Smooth muscle cell (in vitro differentiated cells): Measurements from ENCODE around the gene BPIFB2. TPM values are rescaled to one million over a fixed set of nuclear protein-coding genes. Genes with fewer than 3 reads are reported as not detected.

ENCODE experiments used
- DNase-seq: peaks from one replicate; lab custom pipeline; 2025; ENCODE audit not compliant: unreplicated experiment; lab: John Stamatoyannopoulos, UW
- H2AFZ ChIP-seq: fragments of 200-600 bp; sonication (generic); 2 replicates; pipeline ENCODE4 v1.6.0; 2016; ENCODE audit warnings: antibody characterized with exemption, low read depth, mild to moderate bottlenecking
- H3F3A ChIP-seq: fragments of 200-600 bp; sonication (generic); 2 replicates; pipeline ENCODE4 v1.6.0; 2017; ENCODE audit warnings: antibody characterized with exemption, low read depth
- H3K27ac ChIP-seq: fragments of 200-600 bp; sonication (generic); 2 replicates; pipeline ENCODE4 v1.5.1; 2016; ENCODE audit warnings: low read depth, mild to moderate bottlenecking
- H3K27me3 ChIP-seq: fragments of 200-600 bp; sonication (generic); 2 replicates; pipeline ENCODE4 v1.6.1; 2016; ENCODE audit warnings: low read depth, mild to moderate bottlenecking
- H3K36me3 ChIP-seq: fragments of 200-600 bp; sonication (generic); 2 replicates; pipeline ENCODE4 v1.5.1; 2016; ENCODE audit warnings: low read depth
- H3K4me1 ChIP-seq: fragments of 200-600 bp; sonication (generic); 2 replicates; pipeline ENCODE4 v1.5.1; 2016; ENCODE audit warnings: low read depth
- H3K4me2 ChIP-seq: fragments of 200-600 bp; sonication (generic); 2 replicates; pipeline ENCODE4 v1.6.0; 2016; ENCODE audit warnings: mild to moderate bottlenecking
- H3K4me3 ChIP-seq: fragments of 200-600 bp; sonication (generic); 2 replicates; pipeline ENCODE4 v1.5.1; 2016; ENCODE audit warnings: mild to moderate bottlenecking
- H3K79me2 ChIP-seq: fragments of 200-600 bp; sonication (generic); 2 replicates; pipeline ENCODE4 v1.6.0; 2016; ENCODE audit warnings: low read depth, mild to moderate bottlenecking
- H3K9ac ChIP-seq: fragments of 200-600 bp; sonication (generic); 2 replicates; pipeline ENCODE4 v1.6.0; 2016; ENCODE audit warnings: low read depth
- H3K9me3 ChIP-seq: fragments of 200-600 bp; sonication (generic); replicated peaks from 2 replicates; pipeline ENCODE4 v1.5.1; 2016; ENCODE audit warnings: low read depth
- H4K20me1 ChIP-seq: fragments of 200-600 bp; sonication (generic); 2 replicates; pipeline ENCODE4 v1.6.0; 2016; ENCODE audit warnings: low read depth
- WGBS: methylation state at CpG from one replicate; pipeline ENCODE4 v1.1.7; 2016; ENCODE audit warnings: low lambda C conversion rate; 5-methylcytosine and 5-hydroxymethylcytosine counted together
- polyA plus RNA-seq: library from polyadenylated mRNA; unstranded; fragments of >200 nt; fragmentation: Nextera tagmentation; extraction: Ambion mirVana; gene quantifications from 2 replicates; pipeline ENCODE4 v1.2.1, GENCODE V29; 2016
- total RNA-seq: library from RNA; depleted of rRNA; stranded (reverse); fragments of >200 nt; gene quantifications from 2 replicates; pipeline ENCODE4 v1.2.3, GENCODE V29; 2014
- TF ChIP-seq, protein P1 (sequence below): fragments of 200-600 bp; sonication (generic); IDR thresholded peaks from 2 replicates; pipeline ENCODE4 v1.5.1; 2017; ENCODE audit warnings: borderline replicate concordance, mild to moderate bottlenecking, antibody characterized with exemption; ENCODE audit not compliant: insufficient read depth, poor library complexity, severe bottlenecking

The BPIFB2 gene
- total and polyA plus RNA-seq, 2 experiments from 2014 or later: not detected

DNA sequence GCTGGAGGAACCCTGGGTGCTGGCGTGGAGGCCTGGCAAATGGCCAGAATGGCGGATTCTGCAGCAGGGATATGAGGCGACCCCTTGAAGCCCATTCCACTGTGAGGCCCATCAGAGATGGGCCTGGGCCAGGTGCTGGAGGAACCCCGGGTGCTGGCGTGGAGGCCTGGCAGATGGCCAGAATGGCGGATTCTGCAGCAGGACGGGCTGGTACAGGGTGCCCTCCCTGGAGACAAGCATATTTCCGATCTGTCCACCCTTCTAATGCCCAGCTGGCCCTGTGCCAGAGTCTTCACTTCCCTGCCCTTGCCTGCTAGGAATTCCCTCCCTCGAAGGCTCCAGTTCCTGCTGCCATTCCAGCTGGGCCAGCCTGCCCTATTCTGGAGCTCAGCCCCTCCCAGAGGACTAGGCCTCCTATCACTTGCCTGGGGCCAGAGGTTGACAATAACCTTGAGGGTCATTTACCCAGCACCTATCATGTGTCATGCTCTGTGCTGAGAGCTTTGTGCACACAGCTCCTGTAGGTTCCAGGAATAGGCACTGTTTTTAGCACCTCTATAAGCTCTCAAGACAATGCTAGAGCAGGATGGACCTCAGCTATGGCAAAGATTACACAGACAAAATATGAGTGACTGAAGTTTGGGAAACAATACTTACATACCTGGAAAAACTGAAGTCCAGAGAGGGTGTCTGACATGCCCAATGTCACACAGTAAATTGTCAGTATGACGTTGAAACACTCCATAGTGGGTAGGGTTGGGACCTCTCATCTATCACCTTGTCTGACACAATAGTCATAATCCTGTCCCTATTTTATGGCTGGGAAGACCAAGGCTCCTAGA is 24.7 kb upstream of the BPIFB2 start:
- Histone ChIP-seq H3K4me2 (no peak overlapping the region), H3K4me1 (peaks cover 5% of the 10 kb centered on the region), H2AFZ (no peak overlapping the region), H4K20me1 (no peaks in the 10 kb centered on the region), H3K36me3 (no peaks in the 10 kb centered on the region), H3F3A (no peaks in the 10 kb centered on the region), H3K9me3 (no peaks in the 10 kb centered on the region), H3K79me2 (no peaks in the 10 kb centered on the region), H3K27me3 (no peaks in the 10 kb centered on the region), H3K27ac (no peak overlapping the region), H3K4me3 (no peak overlapping the region), H3K9ac (no peak overlapping the region)
- WGBS: 89% methylated on average over 10 of the region's 10 CpGs
- no peak for DNase-seq
- TF ChIP-seq, protein P1, sequence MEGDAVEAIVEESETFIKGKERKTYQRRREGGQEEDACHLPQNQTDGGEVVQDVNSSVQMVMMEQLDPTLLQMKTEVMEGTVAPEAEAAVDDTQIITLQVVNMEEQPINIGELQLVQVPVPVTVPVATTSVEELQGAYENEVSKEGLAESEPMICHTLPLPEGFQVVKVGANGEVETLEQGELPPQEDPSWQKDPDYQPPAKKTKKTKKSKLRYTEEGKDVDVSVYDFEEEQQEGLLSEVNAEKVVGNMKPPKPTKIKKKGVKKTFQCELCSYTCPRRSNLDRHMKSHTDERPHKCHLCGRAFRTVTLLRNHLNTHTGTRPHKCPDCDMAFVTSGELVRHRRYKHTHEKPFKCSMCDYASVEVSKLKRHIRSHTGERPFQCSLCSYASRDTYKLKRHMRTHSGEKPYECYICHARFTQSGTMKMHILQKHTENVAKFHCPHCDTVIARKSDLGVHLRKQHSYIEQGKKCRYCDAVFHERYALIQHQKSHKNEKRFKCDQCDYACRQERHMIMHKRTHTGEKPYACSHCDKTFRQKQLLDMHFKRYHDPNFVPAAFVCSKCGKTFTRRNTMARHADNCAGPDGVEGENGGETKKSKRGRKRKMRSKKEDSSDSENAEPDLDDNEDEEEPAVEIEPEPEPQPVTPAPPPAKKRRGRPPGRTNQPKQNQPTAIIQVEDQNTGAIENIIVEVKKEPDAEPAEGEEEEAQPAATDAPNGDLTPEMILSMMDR: no peak

DNA sequence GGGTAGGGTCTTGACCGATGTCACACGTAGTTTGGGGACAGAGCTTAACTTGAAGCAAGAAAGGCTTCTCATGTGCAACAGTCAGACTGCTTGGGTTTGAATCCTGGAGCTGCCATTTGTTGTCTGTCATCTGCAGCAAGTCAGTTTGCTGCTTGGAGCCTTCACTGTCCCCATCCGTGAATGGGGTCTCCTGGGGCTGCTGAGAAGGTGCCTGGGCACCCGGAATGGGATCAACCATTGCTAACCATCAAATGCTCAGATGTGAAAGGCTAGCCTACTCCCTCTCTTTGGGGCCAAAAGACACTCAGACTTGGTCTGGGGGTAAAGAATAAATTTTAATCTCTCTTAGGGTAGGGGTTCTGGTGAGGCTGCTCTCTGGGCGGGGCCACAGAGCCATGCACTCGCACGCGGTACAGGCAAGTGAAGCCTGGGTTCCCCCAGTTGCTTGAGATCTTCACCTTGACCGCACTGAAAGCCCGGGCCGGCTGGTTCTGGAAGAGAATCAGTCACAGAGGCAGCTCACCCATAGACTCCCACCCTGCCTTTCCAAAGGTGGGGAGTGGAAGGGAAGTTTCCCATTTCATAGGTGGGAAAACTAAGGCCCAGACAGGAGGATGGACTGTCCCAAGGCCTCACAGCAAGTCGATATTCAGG is 23.9 kb upstream of the BPIFB2 start:
- no peak for DNase-seq
- peaks cover 5% of the 10 kb centered on the region for H3K4me1 ChIP-seq
- no peaks in the 10 kb centered on the region for H3K79me2 ChIP-seq
- TF ChIP-seq, protein P1: no peak
- no peak overlapping the region for H3K4me2 ChIP-seq
- no peaks in the 10 kb centered on the region for H4K20me1 ChIP-seq
- no peaks in the 10 kb centered on the region for H3K36me3 ChIP-seq
- H2AFZ ChIP-seq: no peak overlapping the region
- no peaks in the 10 kb centered on the region for H3F3A ChIP-seq
- no peaks in the 10 kb centered on the region for H3K27me3 ChIP-seq
- no peaks in the 10 kb centered on the region for H3K9me3 ChIP-seq
- WGBS: 89% methylated on average over 12 of the region's 12 CpGs
- no peak overlapping the region for H3K27ac ChIP-seq
- no peak overlapping the region for H3K9ac ChIP-seq
- no peak overlapping the region for H3K4me3 ChIP-seq

DNA sequence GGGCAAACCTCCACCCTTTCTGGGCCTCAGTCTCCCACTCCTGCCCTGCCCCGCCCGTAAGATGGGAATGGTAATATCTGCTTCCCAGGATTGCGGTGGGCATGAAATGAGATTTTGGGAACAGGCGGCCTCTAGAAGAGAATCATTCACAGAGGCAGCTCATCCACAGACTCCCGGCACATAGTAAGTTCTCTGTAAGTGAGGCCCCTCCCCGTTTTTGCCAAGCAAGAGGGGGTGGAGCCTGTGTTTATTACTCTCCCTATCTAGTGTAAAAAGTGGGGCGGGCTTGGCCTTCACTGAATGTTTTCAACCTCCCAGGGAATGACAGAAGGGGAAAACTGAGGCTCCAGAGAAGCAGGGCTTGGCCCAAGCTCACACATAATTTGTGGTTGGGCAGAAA is 23.3 kb upstream of the BPIFB2 start:
- no peak for DNase-seq
- TF ChIP-seq, protein P1: no peak
- no peaks in the 10 kb centered on the region for H3K27me3 ChIP-seq
- no peak overlapping the region for H3K4me2 ChIP-seq
- 61% methylated on average over 7 of the region's 7 CpGs for WGBS
- no peaks in the 10 kb centered on the region for H3K9me3 ChIP-seq
- H3K4me3 ChIP-seq: no peak overlapping the region
- no peaks in the 10 kb centered on the region for H4K20me1 ChIP-seq
- H3K9ac ChIP-seq: no peak overlapping the region
- no peaks in the 10 kb centered on the region for H3K79me2 ChIP-seq
- H3F3A ChIP-seq: no peaks in the 10 kb centered on the region
- no peak overlapping the region for H2AFZ ChIP-seq
- no peaks in the 10 kb centered on the region for H3K36me3 ChIP-seq
- H3K27ac ChIP-seq: no peak overlapping the region
- H3K4me1 ChIP-seq: peaks cover 5% of the 10 kb centered on the region
